Muscle of leg (tissue), 11 donors: Measurements from ENCODE around the gene PIP4K2A. TPM values are rescaled to one million over a fixed set of nuclear protein-coding genes. Genes with fewer than 3 reads are reported as not detected.

Experiments
- DNase-seq: peaks from one replicate; pipeline ENCODE4 v3.0.0; 2013
- H3K27ac ChIP-seq: one replicate; pipeline ENCODE4 v1.5.1; 2013; ENCODE audit warnings: mild to moderate bottlenecking, low read length, control low read depth
- H3K27me3 ChIP-seq: one replicate; pipeline ENCODE4 v1.6.1; 2013; ENCODE audit warnings: low read length; ENCODE audit not compliant: control insufficient read depth, insufficient read depth
- H3K36me3 ChIP-seq: one replicate; pipeline ENCODE4 v1.6.1; 2013; ENCODE audit warnings: low read length; ENCODE audit not compliant: control insufficient read depth, insufficient read depth
- H3K4me1 ChIP-seq: one replicate; pipeline ENCODE4 v1.6.1; 2013; ENCODE audit warnings: low read length; ENCODE audit not compliant: control insufficient read depth, insufficient read depth
- H3K4me3 ChIP-seq: one replicate; pipeline ENCODE4 v1.5.1; 2013; ENCODE audit warnings: low read length, control low read depth
- H3K9me3 ChIP-seq: replicated peaks from 2 replicates; pipeline ENCODE4 v1.6.1; 2013; ENCODE audit warnings: low read depth, low read length; ENCODE audit not compliant: control insufficient read depth
- WGBS: methylation state at CpG from one replicate; pipeline ENCODE4 v1.1.5; 2013; ENCODE audit warnings: missing lambda C conversion rate; ENCODE audit not compliant: insufficient coverage; 5-methylcytosine and 5-hydroxymethylcytosine counted together
- polyA plus RNA-seq, 8 donors: library from polyadenylated mRNA; unstranded; fragments of 120-200 nt; gene quantifications; one replicate each; pipeline versions ENCODE4 v1.2.1 to v1.2.3, GENCODE V29; 2013; ENCODE audit warnings: inconsistent platforms in 1 of 8, low replicate concordance in 1 of 8; ENCODE audit not compliant: insufficient read length in 8 of 8, insufficient read depth in 1 of 8
- total RNA-seq: library from RNA; stranded (reverse); fragments of 120-200 nt; gene quantifications from one replicate; pipeline ENCODE4 v1.2.4, GENCODE V29; 2013

PIP4K2A gene
- total and polyA plus RNA-seq, 9 donors: 15.4 to 22.4 (median 18.3) TPM

- peak overlapping the region; percentile 25 for H3K27ac ChIP-seq
- no peaks in the 10 kb centered on the region for H3K9me3 ChIP-seq
- peaks cover 12% of the 10 kb centered on the region for H3K4me1 ChIP-seq
- H3K4me3 ChIP-seq: no peak overlapping the region
- peaks cover 2% of the 10 kb centered on the region for H3K36me3 ChIP-seq
- H3K27me3 ChIP-seq: no peaks in the 10 kb centered on the region
- 47% methylated on average over 5 of the region's 8 CpGs for WGBS
- peak; percentile 72 for DNase-seq
Observed at GRCh38 chr10:22685926-22686325, 28.5 kb downstream of the PIP4K2A start.

DNA sequence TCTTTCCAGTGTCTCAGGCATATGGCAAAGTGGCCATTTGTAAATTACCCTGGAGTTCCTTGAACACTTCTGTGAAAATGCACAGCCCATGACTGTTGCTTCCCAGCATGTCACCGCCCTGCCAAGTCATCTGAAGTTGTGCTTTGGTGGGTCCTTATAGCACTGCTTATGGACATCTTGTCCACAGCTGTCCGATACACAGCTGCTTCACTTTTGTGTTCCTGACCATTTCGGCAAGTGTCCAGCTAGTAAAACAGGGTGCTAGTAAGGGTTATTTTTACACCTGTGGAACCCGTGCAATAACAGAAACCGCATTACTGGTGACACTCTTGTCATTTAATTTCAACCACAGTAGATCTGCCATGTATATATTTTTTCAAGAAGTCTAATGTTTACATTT is 29.7 kb downstream of the PIP4K2A start:
- Histone ChIP-seq H3K4me1 (peaks cover 12% of the 10 kb centered on the region), H3K27ac (no peak overlapping the region), H3K9me3 (no peaks in the 10 kb centered on the region), H3K27me3 (no peaks in the 10 kb centered on the region), H3K36me3 (peaks cover 2% of the 10 kb centered on the region), H3K4me3 (no peak overlapping the region)
- WGBS: 71% methylated on average over 1 of the region's 5 CpGs
- peak; percentile 38 for DNase-seq

DNA sequence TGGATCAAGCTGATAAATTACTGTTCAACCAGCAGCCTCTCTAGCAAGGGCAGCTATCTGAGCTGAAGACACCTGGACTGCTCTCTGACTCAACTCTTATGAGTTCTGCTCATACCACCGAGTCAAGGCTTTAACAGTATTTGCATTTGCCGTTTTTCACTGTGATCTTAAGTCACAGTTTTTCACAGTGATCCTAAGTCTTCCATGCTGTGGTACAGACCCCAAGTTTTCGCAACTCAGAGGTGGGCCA is 31.3 kb downstream of the PIP4K2A start:
- Histone ChIP-seq H3K9me3 (no peaks in the 10 kb centered on the region), H3K36me3 (peaks cover 2% of the 10 kb centered on the region), H3K27me3 (no peaks in the 10 kb centered on the region), H3K27ac (no peak overlapping the region), H3K4me3 (no peak overlapping the region), H3K4me1 (peaks cover 12% of the 10 kb centered on the region)
- DNase-seq: no peak
- 77% methylated on average over 3 of the region's 3 CpGs for WGBS

DNA sequence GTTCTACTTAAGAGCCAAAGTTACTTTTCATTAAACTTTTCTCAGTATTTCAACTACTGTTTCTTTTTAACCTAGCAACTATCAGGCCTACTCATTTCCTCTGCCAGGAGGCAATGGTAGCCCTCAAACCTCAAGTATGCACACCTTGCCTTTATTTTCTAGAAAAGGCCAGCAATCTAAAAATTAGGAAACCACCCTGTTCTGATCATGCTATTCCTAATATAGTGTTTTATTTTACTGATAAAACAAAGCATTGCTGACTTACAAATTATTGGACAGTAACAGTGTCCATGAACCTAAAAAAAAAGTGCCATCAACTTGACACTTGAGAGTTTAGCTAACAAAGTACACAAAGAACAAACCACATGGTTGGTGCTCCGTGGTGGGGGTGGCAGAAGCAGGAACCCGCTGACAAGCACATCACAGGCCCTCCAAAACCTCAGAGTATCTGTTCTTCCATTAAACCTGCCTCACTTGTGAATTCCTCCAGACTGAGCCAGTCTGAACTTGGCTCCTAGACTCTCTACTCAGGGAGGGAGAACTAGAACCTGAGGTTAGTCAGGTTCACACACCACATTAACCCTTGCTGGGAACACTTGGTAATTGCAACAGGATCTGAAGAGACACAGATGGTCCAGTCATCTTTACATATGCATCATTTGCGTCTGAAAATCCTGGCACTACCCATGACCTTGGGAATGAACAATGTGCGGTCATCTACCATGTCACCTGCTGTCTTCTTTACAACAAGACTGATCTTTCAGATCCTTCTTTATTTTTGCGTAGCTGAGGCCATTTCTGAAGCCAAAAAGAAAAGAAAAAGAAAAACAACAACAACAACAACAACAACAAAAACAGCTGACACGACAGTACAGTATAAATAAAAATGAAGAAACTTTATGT is 31.9 kb downstream of the PIP4K2A start:
- no peak overlapping the region for H3K4me3 ChIP-seq
- no peaks in the 10 kb centered on the region for H3K9me3 ChIP-seq
- no peak overlapping the region for H3K27ac ChIP-seq
- H3K4me1 ChIP-seq: peaks cover 12% of the 10 kb centered on the region
- H3K36me3 ChIP-seq: peaks cover 2% of the 10 kb centered on the region
- no peaks in the 10 kb centered on the region for H3K27me3 ChIP-seq
- 94% methylated on average over 2 of the region's 6 CpGs for WGBS
- DNase-seq: no peak

GRCh38 chr10:22681783-22682183 is 32.6 kb downstream of the PIP4K2A start:
- no peak overlapping the region for H3K4me3 ChIP-seq
- H3K9me3 ChIP-seq: no peaks in the 10 kb centered on the region
- DNase-seq: no peak
- H3K27me3 ChIP-seq: no peaks in the 10 kb centered on the region
- peaks cover 12% of the 10 kb centered on the region for H3K4me1 ChIP-seq
- no peak overlapping the region for H3K27ac ChIP-seq
- H3K36me3 ChIP-seq: peaks cover 2% of the 10 kb centered on the region
- no CpG with 5 or more reads among the region's 4 CpGs for WGBS

- H3K4me3 ChIP-seq: no peak overlapping the region
- H3K27me3 ChIP-seq: no peaks in the 10 kb centered on the region
- no peak for DNase-seq
- H3K36me3 ChIP-seq: peaks cover 2% of the 10 kb centered on the region
- no CpG with 5 or more reads among the region's 1 CpG for WGBS
- no peak overlapping the region for H3K27ac ChIP-seq
- H3K4me1 ChIP-seq: peaks cover 12% of the 10 kb centered on the region
- H3K9me3 ChIP-seq: no peaks in the 10 kb centered on the region
Observed at GRCh38 chr10:22681301-22681700, 33.1 kb downstream of the PIP4K2A start.

DNA sequence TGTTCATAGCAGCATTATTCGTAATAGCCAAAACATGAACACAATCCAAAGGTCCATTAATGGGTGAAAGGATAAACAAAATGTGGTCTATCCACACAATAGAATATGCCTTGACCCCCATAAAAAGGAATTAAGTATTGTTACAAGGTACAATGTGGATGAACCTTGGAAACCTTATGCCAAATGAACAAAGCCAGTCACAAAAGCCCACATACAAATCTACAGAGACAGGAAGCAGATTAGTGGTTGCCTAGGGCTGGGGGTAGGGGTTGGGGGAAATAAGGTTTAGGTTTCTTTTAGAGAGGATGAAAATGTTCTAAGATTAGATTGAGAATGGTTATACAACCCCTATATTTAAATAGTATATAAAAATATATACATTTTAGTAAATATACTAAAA is 34.8 kb downstream of the PIP4K2A start:
- H3K36me3 ChIP-seq: peaks cover 2% of the 10 kb centered on the region
- H3K9me3 ChIP-seq: no peaks in the 10 kb centered on the region
- no peak overlapping the region for H3K4me3 ChIP-seq
- no peak for DNase-seq
- peaks cover 10% of the 10 kb centered on the region for H3K4me1 ChIP-seq
- H3K27ac ChIP-seq: no peak overlapping the region
- WGBS: no CpG with 5 or more reads among the region's 1 CpG
- H3K27me3 ChIP-seq: no peaks in the 10 kb centered on the region

DNA sequence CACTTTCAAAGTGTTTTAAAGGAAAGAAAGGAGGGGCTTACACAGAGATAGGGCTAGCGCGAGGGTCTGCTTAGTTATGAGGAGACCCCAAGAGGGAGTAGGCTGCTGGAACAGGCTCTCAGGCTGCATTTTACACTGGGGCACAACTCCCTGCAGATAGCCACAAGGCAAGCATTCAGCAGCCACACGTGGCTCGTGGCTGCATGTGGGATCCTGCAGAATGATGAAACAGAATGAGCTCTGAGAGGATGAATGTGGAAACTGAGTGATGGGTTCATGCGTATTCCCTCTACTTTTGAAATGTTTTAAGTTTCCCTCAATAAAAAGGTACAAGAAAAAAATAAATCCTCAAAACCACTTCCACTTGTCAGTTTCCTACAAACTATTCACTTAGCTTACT is 37.0 kb downstream of the PIP4K2A start:
- Histone ChIP-seq H3K4me1 (peaks cover 13% of the 10 kb centered on the region), H3K4me3 (no peak overlapping the region), H3K27me3 (no peaks in the 10 kb centered on the region), H3K27ac (no peak overlapping the region), H3K36me3 (no peaks in the 10 kb centered on the region), H3K9me3 (no peaks in the 10 kb centered on the region)
- 93% methylated on average over 3 of the region's 5 CpGs for WGBS
- no peak for DNase-seq

DNA sequence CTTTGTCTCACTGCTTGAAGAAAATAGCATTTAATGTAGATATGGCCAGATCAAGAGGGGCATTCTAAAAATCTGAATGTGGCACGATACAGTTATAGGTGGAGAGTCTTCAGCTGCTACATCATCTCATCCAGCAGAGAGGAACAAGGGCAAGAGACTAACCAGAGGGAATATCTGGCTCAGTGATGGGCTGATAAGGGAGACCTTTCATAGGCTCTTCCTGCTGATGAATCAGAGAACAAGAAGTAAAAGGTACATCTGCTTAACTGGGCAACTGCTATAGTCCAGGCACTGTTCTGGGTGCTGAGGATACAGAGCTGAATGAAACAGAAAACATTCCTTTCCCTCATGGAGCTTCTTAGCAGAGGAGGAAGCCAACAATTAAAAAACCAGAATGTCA is 37.9 kb downstream of the PIP4K2A start:
- H3K27ac ChIP-seq: no peak overlapping the region
- H3K4me3 ChIP-seq: no peak overlapping the region
- WGBS: no CpG with 5 or more reads among the region's 1 CpG
- H3K9me3 ChIP-seq: no peaks in the 10 kb centered on the region
- no peaks in the 10 kb centered on the region for H3K36me3 ChIP-seq
- no peaks in the 10 kb centered on the region for H3K27me3 ChIP-seq
- H3K4me1 ChIP-seq: peaks cover 13% of the 10 kb centered on the region
- no peak for DNase-seq

DNA sequence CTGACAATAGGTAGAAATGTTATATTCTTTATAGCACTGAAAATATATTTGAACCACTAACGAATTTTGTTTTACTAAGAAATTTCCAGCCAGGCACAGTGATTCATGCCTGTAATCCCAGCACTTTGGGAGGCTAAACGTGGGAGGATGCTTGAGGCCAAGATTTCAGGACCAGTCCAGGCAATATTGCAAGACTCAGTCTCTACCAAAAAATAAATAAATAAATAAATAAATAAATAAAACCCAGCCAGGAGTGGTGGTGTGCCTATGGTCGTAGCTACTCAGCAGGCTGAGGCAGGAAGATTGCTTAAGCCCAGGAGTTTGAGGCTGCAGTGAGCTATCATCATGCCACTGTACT is 39.8 kb downstream of the PIP4K2A start:
- Histone ChIP-seq H3K9me3 (no peaks in the 10 kb centered on the region), H3K4me1 (peaks cover 22% of the 10 kb centered on the region), H3K36me3 (no peaks in the 10 kb centered on the region), H3K27me3 (no peaks in the 10 kb centered on the region), H3K27ac (no peak overlapping the region), H3K4me3 (no peak overlapping the region)
- WGBS: 100% methylated on average over 1 of the region's 3 CpGs
- no peak for DNase-seq
